H1 (cell line): ENCODE results near the gene OTUD3. TPM values are rescaled to one million over a fixed set of nuclear protein-coding genes. Genes with fewer than 3 reads are reported as not detected.

ENCODE experiments used
- CTCF ChIA-PET: fragments of 300-600 bp; sonication (Branson Sonifier 250); formaldehyde crosslinking; loops from one replicate; lab custom pipeline; 2021; ENCODE audit not compliant: partially characterized antibody; lab: Charles Lee
- POLR2A ChIA-PET: fragments of 300-600 bp; sonication (Branson Sonifier 250); formaldehyde crosslinking; loops from one replicate; lab custom pipeline; 2021; ENCODE audit warnings: inconsistent platforms; ENCODE audit not compliant: partially characterized antibody; lab: Charles Lee
- DNase-seq, 2 experiments: peaks; one replicate each; pipeline versions ENCODE4 v3.0.0 to v3.0.0-alpha.2; 2010 to 2022; ENCODE audit warnings: low spot score in 2 of 2, low read depth in 1 of 2, mixed read lengths in 1 of 2
- FAIRE-seq: peaks from 2 replicates; lab custom pipeline; 2011; peaks lifted over from hg19 to GRCh38; lab: Jason Lieb, UNC
- H2AFZ ChIP-seq: 2 replicates; pipeline ENCODE4 v1.8.1; 2012; ENCODE audit warnings: low read length, inconsistent platforms
- H2AK5ac ChIP-seq: 2 replicates; pipeline ENCODE4 v1.6.1; 2013; ENCODE audit warnings: low read depth, low read length
- H2BK120ac ChIP-seq: replicated peaks from 2 replicates; pipeline ENCODE3; 2013; ENCODE audit warnings: low read depth, low read length, inconsistent platforms
- H2BK12ac ChIP-seq: 2 replicates; pipeline ENCODE4 v1.6.1; 2013; ENCODE audit warnings: low read depth, low read length
- H2BK15ac ChIP-seq: 2 replicates; pipeline ENCODE4 v1.6.1; 2013; ENCODE audit warnings: low read length
- H2BK20ac ChIP-seq: 2 replicates; pipeline ENCODE4 v1.6.1; 2013; ENCODE audit warnings: low read length
- H2BK5ac ChIP-seq: 2 replicates; pipeline ENCODE4 v1.6.1; 2013; ENCODE audit warnings: low read depth, low read length
- H3K14ac ChIP-seq: 2 replicates; pipeline ENCODE4 v1.6.1; 2013; ENCODE audit warnings: inconsistent platforms; ENCODE audit not compliant: insufficient read length
- H3K18ac ChIP-seq: 2 replicates; pipeline ENCODE4 v1.6.1; 2013; ENCODE audit warnings: low read length; ENCODE audit errors: extremely low read depth
- H3K23ac ChIP-seq: 2 replicates; pipeline ENCODE4 v1.6.1; 2013; ENCODE audit warnings: inconsistent platforms; ENCODE audit not compliant: insufficient read length
- H3K23me2 ChIP-seq: 2 replicates; pipeline ENCODE4 v1.6.1; 2013; ENCODE audit warnings: low read depth, low read length
- H3K27ac ChIP-seq: 2 replicates; pipeline ENCODE4 v1.6.1; 2011; ENCODE audit warnings: low read depth, low read length, inconsistent platforms
- H3K27me3 ChIP-seq, 4 experiments: replicated peaks in 1 of 4; 1 replicate in 1 of 4; 2 replicates in 3 of 4; pipeline versions ENCODE4 v1.6.1 to v1.8.1; 2011 to 2013; ENCODE audit warnings: low read length in 3 of 4, mild to moderate bottlenecking in 3 of 4, inconsistent platforms in 2 of 4, mixed read lengths in 2 of 4, moderate library complexity in 1 of 4; ENCODE audit not compliant: control insufficient read depth in 3 of 4, insufficient read depth in 3 of 4; ENCODE audit errors: extremely low read depth in 1 of 4
- H3K36me3 ChIP-seq, 4 experiments: 2 replicates each; pipeline versions ENCODE4 v1.6.1 to v1.8.1; 2011 to 2013; ENCODE audit warnings: mild to moderate bottlenecking in 4 of 4, low read length in 3 of 4, moderate library complexity in 2 of 4, control low read depth in 1 of 4, inconsistent platforms in 1 of 4; ENCODE audit not compliant: insufficient read depth in 4 of 4, control insufficient read depth in 2 of 4
- H3K4ac ChIP-seq: replicated peaks from 2 replicates; pipeline ENCODE3; 2013; ENCODE audit warnings: low read length, low read depth, mixed read lengths, inconsistent platforms; ENCODE audit not compliant: insufficient read length
- H3K4me1 ChIP-seq, 4 experiments: replicated peaks in 1 of 4; 1 replicate in 1 of 4; 2 replicates in 3 of 4; pipeline versions ENCODE4 v1.6.1 to v1.8.1; 2011 to 2013; ENCODE audit warnings: low read length in 3 of 4, inconsistent platforms in 2 of 4, mixed read lengths in 1 of 4; ENCODE audit not compliant: insufficient read depth in 4 of 4, control insufficient read depth in 3 of 4
- H3K4me2 ChIP-seq, 2 experiments: 2 replicates each; pipeline versions ENCODE4 v1.6.1 to v1.8.1; 2011 to 2013; ENCODE audit warnings: low read depth in 2 of 2, low read length in 2 of 2, control low read depth in 1 of 2, inconsistent platforms in 1 of 2, mild to moderate bottlenecking in 1 of 2; ENCODE audit not compliant: insufficient read depth in 1 of 2
- H3K4me3 ChIP-seq, 4 experiments: fragments of 200-600, 300-600 bp in 1 of 4; sonication (generic), shearing (Covaris generic), sonication (Bioruptor Twin) in 1 of 4; 2 replicates each; pipeline versions ENCODE4 v1.5.1 to v1.8.1; 2011 to 2016; ENCODE audit warnings: low read length in 4 of 4, low read depth in 3 of 4, control low read depth in 2 of 4, inconsistent platforms in 2 of 4, mild to moderate bottlenecking in 2 of 4, mixed read lengths in 1 of 4, moderate library complexity in 1 of 4; ENCODE audit not compliant: insufficient read depth in 2 of 4; ENCODE audit errors: extremely low read depth in 1 of 4
- H3K56ac ChIP-seq: replicated peaks from 2 replicates; pipeline ENCODE3; 2013; ENCODE audit warnings: low read depth, mild to moderate bottlenecking, mixed read lengths, low read length, inconsistent platforms; ENCODE audit not compliant: insufficient read length
- H3K79me1 ChIP-seq: 2 replicates; pipeline ENCODE4 v1.6.1; 2013; ENCODE audit warnings: low read depth, low read length, control low read depth
- H3K79me2 ChIP-seq, 2 experiments: 2 replicates each; pipeline versions ENCODE4 v1.6.1 to v1.8.1; 2012 to 2013; ENCODE audit warnings: low read length in 2 of 2, mild to moderate bottlenecking in 2 of 2, inconsistent platforms in 1 of 2; ENCODE audit not compliant: insufficient read depth in 2 of 2, control insufficient read depth in 1 of 2
- H3K9ac ChIP-seq, 4 experiments: replicated peaks in 1 of 4; 1 replicate in 1 of 4; 2 replicates in 3 of 4; pipeline versions ENCODE4 v1.6.1 to v1.8.1; 2011 to 2013; ENCODE audit warnings: low read depth in 3 of 4, low read length in 3 of 4, control low read depth in 2 of 4, mild to moderate bottlenecking in 2 of 4, moderate library complexity in 2 of 4, inconsistent platforms in 1 of 4; ENCODE audit errors: extremely low read depth in 1 of 4
- H3K9me3 ChIP-seq, 2 experiments: 2 replicates each; pipeline versions ENCODE4 v1.6.1 to v1.8.1; 2012 to 2013; ENCODE audit warnings: mild to moderate bottlenecking in 2 of 2, moderate library complexity in 2 of 2, control low read depth in 1 of 2, inconsistent platforms in 1 of 2, low read depth in 1 of 2, low read length in 1 of 2, mixed read lengths in 1 of 2; ENCODE audit not compliant: insufficient read depth in 2 of 2
- H4K20me1 ChIP-seq, 2 experiments: replicated peaks in 1 of 2; 2 replicates each; pipeline versions ENCODE3 to v1.8.1; 2011 to 2013; ENCODE audit warnings: inconsistent platforms in 2 of 2, low read length in 2 of 2, mild to moderate bottlenecking in 1 of 2; ENCODE audit not compliant: insufficient read depth in 2 of 2, control insufficient read depth in 1 of 2
- H4K5ac ChIP-seq: 2 replicates; pipeline ENCODE4 v1.6.1; 2013; ENCODE audit warnings: low read length, low read depth, mixed read lengths, inconsistent platforms; ENCODE audit not compliant: insufficient read length
- H4K8ac ChIP-seq: 2 replicates; pipeline ENCODE4 v1.8.0; 2013; ENCODE audit warnings: mild to moderate bottlenecking, moderate library complexity, low read length, inconsistent platforms; ENCODE audit not compliant: insufficient read depth; ENCODE audit errors: extremely low read depth
- H4K91ac ChIP-seq: replicated peaks from 2 replicates; pipeline ENCODE3; 2013; ENCODE audit warnings: low read length, mixed read lengths, inconsistent platforms; ENCODE audit not compliant: insufficient read length
- E2F6 ChIP-seq: IDR thresholded peaks from 2 replicates; pipeline ENCODE4 v1.6.1; 2012; ENCODE audit warnings: inconsistent platforms
- EZH2 ChIP-seq: fragments of 200-600 bp; sonication (generic); IDR thresholded peaks from 2 replicates; pipeline ENCODE4 v1.7.1; 2012; ENCODE audit warnings: low read depth, mild to moderate bottlenecking, moderate library complexity, low read length, inconsistent platforms; ENCODE audit not compliant: severe bottlenecking
- GTF2F1 ChIP-seq: IDR thresholded peaks from 2 replicates; pipeline ENCODE4 v1.6.1; 2012; ENCODE audit warnings: low read depth, low read length, improper control_type of control experiment, borderline replicate concordance
- HDAC6 ChIP-seq: IDR thresholded peaks from one replicate; pipeline ENCODE4 v1.7.1; 2012; ENCODE audit warnings: low read depth, mild to moderate bottlenecking, inconsistent platforms, low read length, moderate library complexity
- JUN ChIP-seq: IDR thresholded peaks from 2 replicates; pipeline ENCODE4 v1.6.1; 2011; ENCODE audit warnings: low read depth, mild to moderate bottlenecking, improper control_type of control experiment, low read length
- JUND ChIP-seq: IDR thresholded peaks from 2 replicates; pipeline ENCODE4 v1.6.1; 2011; ENCODE audit warnings: mild to moderate bottlenecking, improper control_type of control experiment, low read length
- POLR2A ChIP-seq, 2 experiments: IDR thresholded peaks; 1 replicate in 1 of 2; 2 replicates in 1 of 2; pipeline ENCODE4 v1.6.1; 2011; ENCODE audit warnings: low read depth in 2 of 2, low read length in 2 of 2, mild to moderate bottlenecking in 2 of 2; ENCODE audit errors: control extremely low read depth in 1 of 2
- SIX5 ChIP-seq: IDR thresholded peaks from 2 replicates; pipeline ENCODE4 v1.6.1; 2011; ENCODE audit warnings: mild to moderate bottlenecking, low read depth, low read length
- SP2 ChIP-seq: IDR thresholded peaks from 2 replicates; pipeline ENCODE4 v1.6.1; 2012; ENCODE audit warnings: mild to moderate bottlenecking, low read length, inconsistent platforms
- SP4 ChIP-seq: IDR thresholded peaks from 2 replicates; pipeline ENCODE4 v1.6.1; 2012; ENCODE audit warnings: low read length, inconsistent platforms
- TAF7 ChIP-seq: optimal IDR thresholded peaks from 2 replicates; pipeline ENCODE3; 2011; ENCODE audit warnings: low read depth, mild to moderate bottlenecking, inconsistent platforms, low read length, moderate library complexity, borderline replicate concordance
- WGBS, 2 experiments: shearing (Covaris generic) in 1 of 2; methylation state at CpG; one replicate each; pipeline versions ENCODE4 v1.1.6 to v1.1.7; 2013 to 2015; ENCODE audit warnings: low lambda C conversion rate in 2 of 2, mixed read lengths in 2 of 2, inconsistent platforms in 1 of 2, low coverage in 1 of 2, missing lambda C conversion rate in 1 of 2; ENCODE audit not compliant: insufficient replicate concordance in 2 of 2, insufficient coverage in 1 of 2, insufficient read length in 1 of 2; ENCODE audit errors: extremely low coverage in 1 of 2, missing lambda C conversion rate in 1 of 2; 5-methylcytosine and 5-hydroxymethylcytosine counted together
- polyA plus RNA-seq, 7 experiments: library from polyadenylated mRNA; depleted of rRNA in 3 of 7; stranded (reverse) in 5 of 7; unstranded in 2 of 7; fragments of >200 nt in 5 of 7; fragments of 200-250 nt in 2 of 7; gene quantifications; 1 replicate in 5 of 7; 2 replicates in 1 of 7; 4 replicates in 1 of 7; pipeline versions ENCODE4 v1.2.1 to v1.2.3, GENCODE V29; 2011 to 2013; ENCODE audit warnings: missing spikeins in 2 of 7, mixed read lengths in 2 of 7
- total RNA-seq: library from RNA; stranded (reverse); fragmentation: NEBNext Ultra II Directional; extraction: Animal tissue kit (Norgen Biotek cat#: 25700); gene quantifications from 2 replicates; pipeline ENCODE4 v1.2.1, GENCODE V29; 2021
- TF ChIP-seq, protein P1 (sequence below): IDR thresholded peaks from 2 replicates; pipeline ENCODE4 v1.6.1; 2012; ENCODE audit warnings: low read length, inconsistent platforms

The OTUD3 gene
- total and polyA plus RNA-seq, 2 of the 8 experiments (the other 6 are each of a cell fraction or from before 2014, with no cell fraction given): 6.3 to 11.9 TPM

DNA sequence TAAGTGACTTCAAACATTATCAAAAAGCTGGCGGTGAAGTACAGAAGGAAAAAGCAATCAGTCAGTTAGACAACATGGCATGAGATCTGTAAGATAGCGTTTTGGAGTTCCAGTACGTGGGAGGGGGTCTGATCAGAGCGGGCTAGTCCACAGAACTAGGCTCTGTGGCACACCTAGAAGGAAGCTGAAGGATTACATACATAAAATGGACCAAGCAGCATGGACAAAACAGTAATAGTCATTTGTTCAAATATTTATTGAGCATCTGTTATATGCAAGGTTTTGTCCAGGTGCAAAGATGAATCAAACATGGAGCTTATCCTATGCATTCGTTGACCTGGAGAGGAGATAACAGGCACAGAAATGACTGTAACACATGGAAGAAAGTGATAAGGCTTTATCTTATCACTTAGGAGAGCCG, 64.1 kb downstream of the OTUD3 start:
- Histone ChIP-seq H2BK5ac (no peak overlapping the region), H3K27me3 (no peaks in the 10 kb centered on the region), H3K4me2 (no peak overlapping the region), H3K9me3 (peaks cover 0 to 1% of the 10 kb centered on the region in 2 experiments; a peak in 1 of 4 replicates), H3K4ac (no peak overlapping the region), H3K4me1 (peaks cover 0 to 3% (median 2%) of the 10 kb centered on the region in 4 experiments; a peak in 1 of 7 replicates), H2BK120ac (no peak overlapping the region), H2AK5ac (no peak overlapping the region), H2AFZ (no peak overlapping the region), H3K79me2 (no peaks in the 10 kb centered on the region), H4K5ac (no peak overlapping the region), H2BK12ac (no peak overlapping the region), H3K23me2 (no peaks in the 10 kb centered on the region; the same call in 1 of the 2 replicates), H3K79me1 (no peaks in the 10 kb centered on the region), H4K8ac (no peak overlapping the region), H3K27ac (no peak overlapping the region), H3K9ac (no peak overlapping the region), H2BK15ac (no peak overlapping the region), H3K14ac (no peak overlapping the region), H3K36me3 (no peaks in the 10 kb centered on the region), H2BK20ac (no peak overlapping the region), H3K18ac (no peak overlapping the region), H3K4me3 (no peak overlapping the region), H3K56ac (no peak overlapping the region), H4K20me1 (no peaks in the 10 kb centered on the region), H3K23ac (no peak overlapping the region), H4K91ac (no peak overlapping the region)
- FAIRE-seq (no peak), DNase-seq (no peak)
- CTCF ChIA-PET: interaction anchor here (1.0 to 1.5 kb wide), 5 partner anchors 11 to 31 kb away, joined by 3 to 5 read pairs (median 4); no protein-coding TSS in a partner anchor
- POLR2A ChIA-PET: no interaction called here
- WGBS, 2 experiments: 87% methylated on average over 6 of the region's 6 CpGs; no CpG with 5 or more reads in 1 of the 2 experiments
- TF ChIP-seq HDAC6 (no peak), JUN (no peak), EZH2 (no peak), SIX5 (no peak), TAF7 (no peak), E2F6 (no peak), JUND (no peak), GTF2F1 (no peak), POLR2A (IDR thresholded peaks at IDR 0.05; ENCODE audit: control extremely low read depth in 1 of 2, low read depth in 2 of 2, low read length in 2 of 2) (no peak), SP2 (no peak), SP4 (no peak)
- TF ChIP-seq, protein P1, sequence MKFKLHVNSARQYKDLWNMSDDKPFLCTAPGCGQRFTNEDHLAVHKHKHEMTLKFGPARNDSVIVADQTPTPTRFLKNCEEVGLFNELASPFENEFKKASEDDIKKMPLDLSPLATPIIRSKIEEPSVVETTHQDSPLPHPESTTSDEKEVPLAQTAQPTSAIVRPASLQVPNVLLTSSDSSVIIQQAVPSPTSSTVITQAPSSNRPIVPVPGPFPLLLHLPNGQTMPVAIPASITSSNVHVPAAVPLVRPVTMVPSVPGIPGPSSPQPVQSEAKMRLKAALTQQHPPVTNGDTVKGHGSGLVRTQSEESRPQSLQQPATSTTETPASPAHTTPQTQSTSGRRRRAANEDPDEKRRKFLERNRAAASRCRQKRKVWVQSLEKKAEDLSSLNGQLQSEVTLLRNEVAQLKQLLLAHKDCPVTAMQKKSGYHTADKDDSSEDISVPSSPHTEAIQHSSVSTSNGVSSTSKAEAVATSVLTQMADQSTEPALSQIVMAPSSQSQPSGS: no peak
